ENCODE measurements around the gene CAMK1.

Gene CAMK1

GRCh38 chr3:9754678-9755077, 15.1 kb downstream of the CAMK1 start:
- TF ChIP-seq, protein P1, sequence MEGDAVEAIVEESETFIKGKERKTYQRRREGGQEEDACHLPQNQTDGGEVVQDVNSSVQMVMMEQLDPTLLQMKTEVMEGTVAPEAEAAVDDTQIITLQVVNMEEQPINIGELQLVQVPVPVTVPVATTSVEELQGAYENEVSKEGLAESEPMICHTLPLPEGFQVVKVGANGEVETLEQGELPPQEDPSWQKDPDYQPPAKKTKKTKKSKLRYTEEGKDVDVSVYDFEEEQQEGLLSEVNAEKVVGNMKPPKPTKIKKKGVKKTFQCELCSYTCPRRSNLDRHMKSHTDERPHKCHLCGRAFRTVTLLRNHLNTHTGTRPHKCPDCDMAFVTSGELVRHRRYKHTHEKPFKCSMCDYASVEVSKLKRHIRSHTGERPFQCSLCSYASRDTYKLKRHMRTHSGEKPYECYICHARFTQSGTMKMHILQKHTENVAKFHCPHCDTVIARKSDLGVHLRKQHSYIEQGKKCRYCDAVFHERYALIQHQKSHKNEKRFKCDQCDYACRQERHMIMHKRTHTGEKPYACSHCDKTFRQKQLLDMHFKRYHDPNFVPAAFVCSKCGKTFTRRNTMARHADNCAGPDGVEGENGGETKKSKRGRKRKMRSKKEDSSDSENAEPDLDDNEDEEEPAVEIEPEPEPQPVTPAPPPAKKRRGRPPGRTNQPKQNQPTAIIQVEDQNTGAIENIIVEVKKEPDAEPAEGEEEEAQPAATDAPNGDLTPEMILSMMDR (IDR thresholded peaks at IDR 0.05; ENCODE audit: low read length), result no peak
- TF ChIP-seq EZH2 (IDR thresholded peaks at IDR 0.05; ENCODE audit: borderline replicate concordance, low read length), result no peak

GRCh38 chr3:9750556-9751411, 19.0 kb downstream of the CAMK1 start:
- Histone ChIP-seq H3K4me2 (ENCODE audit: low read length) (peak overlapping the region; percentile 99), H2AFZ (ENCODE audit: low read length) (peak overlapping the region; percentile 77), H4K20me1 (ENCODE audit: insufficient read depth, low read length) (no peaks in the 10 kb centered on the region), H3K9me2 (ENCODE audit: low read depth, low read length) (no peaks in the 10 kb centered on the region), H3K9me3 (ENCODE audit: low read length) (no peaks in the 10 kb centered on the region), H3F3A (ENCODE audit: insufficient read depth, low read length) (0 out of 2 replicates have a peak, but pooled peaks cover 3% of the 10 kb centered on the region), H3K36me3 (ENCODE audit: insufficient read depth, low read length) (peaks cover 62% of the 10 kb centered on the region), H3K27ac (ENCODE audit: low read depth, low read length, poor library complexity, severe bottlenecking) (peak overlapping the region; percentile 86), H3K9ac (ENCODE audit: low read length) (peak overlapping the region; percentile 96), H3K4me1 (ENCODE audit: insufficient read depth, low read length, severe bottlenecking) (peaks cover 31% of the 10 kb centered on the region), H3K27me3 (ENCODE audit: insufficient read depth, low read length) (no peaks in the 10 kb centered on the region), H3K4me3 (ENCODE audit: low read depth, low read length, poor library complexity, severe bottlenecking) (peak overlapping the region; percentile 98), H3K79me2 (ENCODE audit: insufficient read depth, low read length) (peaks cover 4% of the 10 kb centered on the region; the same call in 1 of the 2 replicates)
- TF ChIP-seq, protein P1 (IDR thresholded peaks at IDR 0.05; ENCODE audit: low read length), result no peak
- no peak for TF ChIP-seq EZH2 (IDR thresholded peaks at IDR 0.05; ENCODE audit: borderline replicate concordance, low read length)

More at GRCh38 chr3:9754678-9755077, 15.1 kb downstream of the CAMK1 start:
- Histone ChIP-seq H3K27ac (ENCODE audit: low read depth, low read length, poor library complexity, severe bottlenecking) (no peak overlapping the region), H3K4me3 (ENCODE audit: low read depth, low read length, poor library complexity, severe bottlenecking) (no peak overlapping the region), H3K79me2 (ENCODE audit: insufficient read depth, low read length) (peaks cover 4% of the 10 kb centered on the region; the same call in 1 of the 2 replicates), H3K4me2 (ENCODE audit: low read length) (no peak overlapping the region), H3K9me3 (ENCODE audit: low read length) (no peaks in the 10 kb centered on the region), H2AFZ (ENCODE audit: low read length) (no peak overlapping the region), H3K27me3 (ENCODE audit: insufficient read depth, low read length) (no peaks in the 10 kb centered on the region), H3K9me2 (ENCODE audit: low read depth, low read length) (no peaks in the 10 kb centered on the region), H3K36me3 (ENCODE audit: insufficient read depth, low read length) (peaks cover 75% of the 10 kb centered on the region), H4K20me1 (ENCODE audit: insufficient read depth, low read length) (no peaks in the 10 kb centered on the region), H3F3A (ENCODE audit: insufficient read depth, low read length) (no peaks in the 10 kb centered on the region), H3K9ac (ENCODE audit: low read length) (no peak overlapping the region), H3K4me1 (ENCODE audit: insufficient read depth, low read length, severe bottlenecking) (peaks cover 24% of the 10 kb centered on the region)

DNA sequence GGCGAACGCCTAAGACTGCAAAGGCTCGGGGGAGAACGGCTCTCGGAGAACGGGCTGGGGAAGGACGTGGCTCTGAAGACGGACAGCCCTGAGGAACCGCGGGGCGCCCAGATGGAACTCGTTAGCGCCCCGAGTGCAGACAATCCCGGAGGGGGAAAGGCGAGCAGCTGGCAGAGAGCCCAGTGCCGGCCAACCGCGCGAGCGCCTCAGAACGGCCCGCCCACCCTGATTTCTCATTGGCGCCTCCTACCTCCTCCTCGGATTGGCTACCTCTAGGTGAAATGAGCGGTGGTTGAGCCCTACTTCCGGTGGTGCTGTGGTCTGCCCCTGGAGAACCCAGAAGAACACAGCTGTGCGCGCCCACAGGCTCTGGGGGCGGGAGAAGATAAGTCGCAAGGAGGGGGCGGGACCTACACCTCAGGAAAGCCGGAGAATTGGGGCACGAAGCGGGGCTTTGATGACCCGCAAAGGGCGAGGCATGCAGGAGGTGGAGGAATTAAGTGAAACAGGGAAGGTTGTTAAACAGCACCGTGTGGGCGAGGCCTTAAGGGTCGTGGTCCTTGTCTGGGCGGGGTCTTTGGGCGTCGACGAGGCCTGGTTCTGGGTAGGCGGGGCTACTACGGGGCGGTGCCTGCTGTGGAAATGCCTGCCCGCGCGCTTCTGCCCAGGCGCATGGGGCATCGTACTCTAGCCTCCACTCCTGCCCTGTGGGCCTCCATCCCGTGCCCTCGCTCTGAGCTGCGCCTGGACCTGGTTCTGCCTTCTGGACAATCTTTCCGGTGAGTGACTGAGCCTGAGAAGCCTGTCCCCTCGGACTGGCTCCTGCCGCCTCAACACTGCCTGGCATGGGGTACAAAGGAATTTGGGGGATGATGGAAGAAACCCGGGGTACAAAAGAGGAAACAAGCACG, 19.8 kb downstream of the CAMK1 start, which contains the start of gene OGG1:
Gene OGG1 (plus strand): TSS at position 308 of the 911 bp plus-strand sequence. CDS start 335 bp downstream, at position 643.
- Histone ChIP-seq H4K20me1 (ENCODE audit: insufficient read depth, low read length) (no peaks in the 10 kb centered on the region), H2AFZ (ENCODE audit: low read length) (peak within 1 kb of the TSS; percentile 77), H3K4me2 (ENCODE audit: low read length) (peak within 1 kb of the TSS; percentile 99), H3K27ac (ENCODE audit: low read depth, low read length, poor library complexity, severe bottlenecking) (peak within 1 kb of the TSS; percentile 86), H3K79me2 (ENCODE audit: insufficient read depth, low read length) (peaks cover 4% of the 10 kb centered on the region; the same call in 1 of the 2 replicates), H3K9ac (ENCODE audit: low read length) (peak within 1 kb of the TSS; percentile 96), H3K4me3 (ENCODE audit: low read depth, low read length, poor library complexity, severe bottlenecking) (peak within 1 kb of the TSS; percentile 98), H3F3A (ENCODE audit: insufficient read depth, low read length) (0 out of 2 replicates have a peak, but pooled peaks cover 3% of the 10 kb centered on the region), H3K9me2 (ENCODE audit: low read depth, low read length) (no peaks in the 10 kb centered on the region), H3K27me3 (ENCODE audit: insufficient read depth, low read length) (no peaks in the 10 kb centered on the region), H3K9me3 (ENCODE audit: low read length) (no peaks in the 10 kb centered on the region), H3K36me3 (ENCODE audit: insufficient read depth, low read length) (peaks cover 63% of the 10 kb centered on the region), H3K4me1 (ENCODE audit: insufficient read depth, low read length, severe bottlenecking) (peaks cover 31% of the 10 kb centered on the region)
- TF ChIP-seq, protein P1 (IDR thresholded peaks at IDR 0.05; ENCODE audit: low read length), result no peak
- TF ChIP-seq EZH2 (IDR thresholded peaks at IDR 0.05; ENCODE audit: borderline replicate concordance, low read length), result no peak
